Natural killer cell (primary cell): Measurements from ENCODE around the gene CA10. TPM values are rescaled to one million over a fixed set of nuclear protein-coding genes. Genes with fewer than 3 reads are reported as not detected.
A peak's percentile ranks its signal among the peaks of the same experiment; 100 is the strongest.

Experiments
- ATAC-seq, 3 donors: fragments of 150-1000 bp in 2 of 3; fragments of 200-7000 bp in 1 of 3; cut with Tn5 transposase; 1 replicate in 1 of 3; 2 replicates in 2 of 3; pipeline ENCODE4 v1.10.0; 2021; ENCODE audit warnings: mild to moderate bottlenecking in 2 of 3, moderate library complexity in 2 of 3
- DNase-seq, 2 donors: peaks; one replicate each; pipeline versions ENCODE4 v3.0.0 to v3.0.0-alpha.2; 2013 to 2021; ENCODE audit warnings: mixed read lengths in 1 of 2
- H3K27ac ChIP-seq: one replicate; pipeline ENCODE4 v1.5.1; 2013; ENCODE audit warnings: mild to moderate bottlenecking, low read length
- H3K27me3 ChIP-seq: one replicate; pipeline ENCODE4 v1.6.1; 2013; ENCODE audit warnings: low read length; ENCODE audit not compliant: control insufficient read depth, insufficient read depth
- H3K36me3 ChIP-seq: one replicate; pipeline ENCODE4 v1.6.1; 2013; ENCODE audit warnings: low read length; ENCODE audit not compliant: control insufficient read depth, insufficient read depth
- H3K4me1 ChIP-seq: one replicate; pipeline ENCODE4 v1.6.1; 2013; ENCODE audit warnings: low read length; ENCODE audit not compliant: control insufficient read depth, insufficient read depth
- H3K4me3 ChIP-seq: one replicate; pipeline ENCODE4 v1.5.1; 2013; ENCODE audit warnings: low read length
- H3K9me3 ChIP-seq: one replicate; pipeline ENCODE4 v1.6.1; 2013; ENCODE audit warnings: low read length; ENCODE audit not compliant: control insufficient read depth, insufficient read depth
- H3K27ac Mint-ChIP-seq, 2 donors: one replicate each; pipeline ENCODE4 v1.8.0; 2022; ENCODE audit warnings: mild to moderate bottlenecking in 2 of 2, mixed read lengths in 2 of 2, moderate library complexity in 1 of 2
- H3K27me3 Mint-ChIP-seq, 2 donors: one replicate each; pipeline ENCODE4 v1.8.0; 2022; ENCODE audit warnings: low read depth in 2 of 2, mixed read lengths in 2 of 2
- H3K36me3 Mint-ChIP-seq: one replicate; pipeline ENCODE4 v1.8.0; 2022; ENCODE audit warnings: mixed read lengths
- H3K4me1 Mint-ChIP-seq, 2 donors: one replicate each; pipeline ENCODE4 v1.8.0; 2022; ENCODE audit warnings: mixed read lengths in 2 of 2
- H3K4me3 Mint-ChIP-seq: one replicate; pipeline ENCODE4 v1.8.0; 2022; ENCODE audit warnings: mild to moderate bottlenecking, moderate library complexity, mixed read lengths
- H3K9me3 Mint-ChIP-seq, 2 donors: one replicate each; pipeline ENCODE4 v1.8.0; 2022; ENCODE audit warnings: mixed read lengths in 2 of 2
- WGBS: methylation state at CpG from one replicate; pipeline ENCODE4 v1.1.7; 2013; ENCODE audit warnings: missing lambda C conversion rate; ENCODE audit not compliant: insufficient coverage; 5-methylcytosine and 5-hydroxymethylcytosine counted together
- intact Hi-C: fragments of 100-400 bp; cut with micrococcal nuclease; formaldehyde crosslinking; loops from one replicate; pipeline ENCODE4 v1.14.2; 2022
- total RNA-seq, 4 donors: library from RNA; stranded (reverse); fragments of 120-200 nt in 1 of 4; gene quantifications; one replicate each; pipeline versions ENCODE4 v1.2.3 to v1.2.4, GENCODE V29; 2013 to 2022
- TF ChIP-seq, protein P1 (sequence below): fragments of 200-600 bp; IDR thresholded peaks from one replicate; pipeline ENCODE4 v1.8.0; 2022; ENCODE audit warnings: antibody characterized with exemption

Gene CA10
- total RNA-seq, 3 donors from 2014 or later (not counting 1 experiment from before 2014, with no cell fraction given): not detected

DNA sequence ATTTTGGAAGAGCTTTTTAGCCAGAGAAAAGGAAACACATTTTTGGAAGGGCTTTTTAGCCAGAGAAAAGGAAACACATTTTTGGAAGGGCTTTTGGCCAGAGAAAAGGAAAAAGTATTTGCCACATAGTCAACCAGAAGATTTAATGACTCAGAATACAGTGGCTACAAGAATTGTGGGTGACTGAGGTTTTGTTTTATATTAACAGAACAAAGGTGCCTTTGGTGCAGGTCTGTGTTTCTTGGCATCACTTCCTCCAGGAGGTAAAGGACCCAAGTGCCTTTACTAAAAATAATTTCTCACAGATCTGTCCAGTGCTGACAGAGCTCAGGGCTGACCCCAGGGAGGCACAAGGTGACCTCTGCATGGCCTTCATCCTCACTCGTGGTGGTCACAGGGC is 363.1 kb downstream of the CA10 start:
- TF ChIP-seq, protein P1, sequence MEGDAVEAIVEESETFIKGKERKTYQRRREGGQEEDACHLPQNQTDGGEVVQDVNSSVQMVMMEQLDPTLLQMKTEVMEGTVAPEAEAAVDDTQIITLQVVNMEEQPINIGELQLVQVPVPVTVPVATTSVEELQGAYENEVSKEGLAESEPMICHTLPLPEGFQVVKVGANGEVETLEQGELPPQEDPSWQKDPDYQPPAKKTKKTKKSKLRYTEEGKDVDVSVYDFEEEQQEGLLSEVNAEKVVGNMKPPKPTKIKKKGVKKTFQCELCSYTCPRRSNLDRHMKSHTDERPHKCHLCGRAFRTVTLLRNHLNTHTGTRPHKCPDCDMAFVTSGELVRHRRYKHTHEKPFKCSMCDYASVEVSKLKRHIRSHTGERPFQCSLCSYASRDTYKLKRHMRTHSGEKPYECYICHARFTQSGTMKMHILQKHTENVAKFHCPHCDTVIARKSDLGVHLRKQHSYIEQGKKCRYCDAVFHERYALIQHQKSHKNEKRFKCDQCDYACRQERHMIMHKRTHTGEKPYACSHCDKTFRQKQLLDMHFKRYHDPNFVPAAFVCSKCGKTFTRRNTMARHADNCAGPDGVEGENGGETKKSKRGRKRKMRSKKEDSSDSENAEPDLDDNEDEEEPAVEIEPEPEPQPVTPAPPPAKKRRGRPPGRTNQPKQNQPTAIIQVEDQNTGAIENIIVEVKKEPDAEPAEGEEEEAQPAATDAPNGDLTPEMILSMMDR: no peak
- H3K4me3 Mint-ChIP-seq: no peak overlapping the region
- peaks cover 7 to 8% of the 10 kb centered on the region in 2 donors for H3K27me3 Mint-ChIP-seq
- Histone ChIP-seq H3K36me3 (no peaks in the 10 kb centered on the region), H3K27ac (no peak overlapping the region), H3K9me3 (no peaks in the 10 kb centered on the region), H3K27me3 (no peaks in the 10 kb centered on the region), H3K4me3 (no peak overlapping the region), H3K4me1 (no peaks in the 10 kb centered on the region)
- no peak for DNase-seq
- H3K9me3 Mint-ChIP-seq: no peaks in the 10 kb centered on the region
- 50% methylated on average over 1 of the region's 1 CpG for WGBS
- ATAC-seq: no peak
- intact Hi-C loops: no loop called here
- H3K36me3 Mint-ChIP-seq: no peaks in the 10 kb centered on the region
- no peak overlapping the region for H3K27ac Mint-ChIP-seq
- no peaks in the 10 kb centered on the region for H3K4me1 Mint-ChIP-seq

DNA sequence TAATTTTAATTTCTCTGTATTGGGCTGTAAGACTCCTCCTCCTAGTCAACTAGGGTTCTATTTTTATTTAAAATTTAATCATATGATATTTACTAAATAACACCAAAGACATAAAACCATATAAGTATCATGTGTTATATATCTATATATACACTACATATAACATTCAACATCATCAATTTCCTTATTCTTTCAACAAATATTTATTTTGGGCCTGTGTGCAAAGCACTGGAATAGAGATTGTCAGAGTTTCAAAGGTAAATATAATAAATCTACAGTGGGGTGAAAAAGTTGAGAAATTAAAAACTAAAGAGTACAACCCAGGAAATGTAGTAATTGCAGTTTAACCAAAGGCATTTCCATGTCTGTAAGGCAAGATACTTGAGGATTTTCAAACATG is 364.0 kb downstream of the CA10 start:
- Histone ChIP-seq H3K27ac (no peak overlapping the region), H3K9me3 (no peaks in the 10 kb centered on the region), H3K4me1 (no peaks in the 10 kb centered on the region), H3K36me3 (no peaks in the 10 kb centered on the region), H3K4me3 (no peak overlapping the region), H3K27me3 (no peaks in the 10 kb centered on the region)
- DNase-seq: no peak
- no peaks in the 10 kb centered on the region for H3K4me1 Mint-ChIP-seq
- TF ChIP-seq, protein P1: no peak
- ATAC-seq: no peak
- peaks cover 7 to 10% of the 10 kb centered on the region in 2 donors for H3K27me3 Mint-ChIP-seq
- peaks cover 0 to 1% of the 10 kb centered on the region in 2 donors for H3K9me3 Mint-ChIP-seq
- H3K36me3 Mint-ChIP-seq: no peaks in the 10 kb centered on the region
- no peak overlapping the region for H3K27ac Mint-ChIP-seq
- no peak overlapping the region for H3K4me3 Mint-ChIP-seq
- intact Hi-C loops: no loop called here

DNA sequence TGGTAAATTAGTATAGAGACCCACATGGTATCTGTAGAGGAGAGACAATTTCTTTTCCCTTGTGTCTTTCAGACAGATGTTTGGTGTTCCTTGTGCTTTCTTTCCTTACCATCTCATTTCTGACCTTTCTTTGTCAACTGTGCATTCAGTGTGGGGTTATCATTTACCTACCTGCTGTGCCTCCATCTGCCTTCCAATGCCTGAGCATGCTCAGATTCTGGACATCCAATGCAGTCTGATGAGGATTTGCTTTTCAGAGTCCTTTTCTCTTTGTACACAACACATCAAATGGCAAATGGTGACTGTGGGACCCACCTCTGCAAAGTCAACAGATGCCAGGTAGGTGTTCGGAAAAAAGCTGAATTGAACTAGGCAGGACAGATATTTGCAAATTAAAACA is 364.8 kb downstream of the CA10 start:
- Histone ChIP-seq H3K36me3 (no peaks in the 10 kb centered on the region), H3K27ac (no peak overlapping the region), H3K27me3 (no peaks in the 10 kb centered on the region), H3K4me1 (no peaks in the 10 kb centered on the region), H3K4me3 (no peak overlapping the region), H3K9me3 (no peaks in the 10 kb centered on the region)
- TF ChIP-seq, protein P1: no peak
- H3K27ac Mint-ChIP-seq: no peak overlapping the region
- ATAC-seq: no peak
- H3K4me3 Mint-ChIP-seq: no peak overlapping the region
- no peak for DNase-seq
- peaks cover 0 to 2% of the 10 kb centered on the region in 2 donors for H3K9me3 Mint-ChIP-seq
- no peaks in the 10 kb centered on the region for H3K4me1 Mint-ChIP-seq
- intact Hi-C loops: no loop called here
- 91% methylated on average over 1 of the region's 1 CpG for WGBS
- peaks cover 7 to 11% of the 10 kb centered on the region in 2 donors for H3K27me3 Mint-ChIP-seq
- no peaks in the 10 kb centered on the region for H3K36me3 Mint-ChIP-seq

DNA sequence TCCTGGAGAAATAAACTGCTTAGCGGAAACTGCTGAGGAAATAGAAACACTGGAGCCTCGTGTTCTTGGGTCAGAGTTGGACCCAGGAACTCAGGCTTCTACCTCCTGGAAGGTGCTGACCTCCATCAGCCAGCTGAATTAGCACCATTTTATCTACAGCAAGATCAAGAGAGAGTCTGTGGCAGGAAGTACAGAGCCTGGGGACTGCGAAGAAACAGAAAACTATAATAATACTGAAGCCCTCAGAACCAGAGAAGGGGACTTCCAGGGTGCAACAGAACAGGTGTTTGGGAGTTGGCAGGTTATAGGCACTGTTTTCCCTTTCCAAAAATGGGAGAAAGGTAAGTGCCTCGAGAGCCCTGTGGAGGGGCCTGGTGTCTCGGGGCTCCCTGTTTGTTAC is 379.7 kb downstream of the CA10 start:
- peaks cover 0 to 4% of the 10 kb centered on the region in 2 donors for H3K4me1 Mint-ChIP-seq

More for the DNA sequence above, 379.7 kb downstream of the CA10 start:
- intact Hi-C loops: loop anchor here (10.0 kb wide), 1 partner anchor 56 kb away; no protein-coding TSS in a partner anchor
- DNase-seq (no peak), ATAC-seq (peak in 1 of 3 donors; percentile 14)
- Histone ChIP-seq H3K4me1 (no peaks in the 10 kb centered on the region), H3K4me3 (no peak overlapping the region), H3K27me3 (no peaks in the 10 kb centered on the region), H3K27ac (no peak overlapping the region), H3K36me3 (no peaks in the 10 kb centered on the region), H3K9me3 (no peaks in the 10 kb centered on the region)
- H3K4me3 Mint-ChIP-seq: no peak overlapping the region
- TF ChIP-seq, protein P1: no peak
- no peaks in the 10 kb centered on the region for H3K36me3 Mint-ChIP-seq
- WGBS: 71% methylated on average over 4 of the region's 5 CpGs
- peaks cover 10 to 13% of the 10 kb centered on the region in 2 donors for H3K27me3 Mint-ChIP-seq
- peaks cover 0 to 2% of the 10 kb centered on the region in 2 donors for H3K9me3 Mint-ChIP-seq
- H3K27ac Mint-ChIP-seq: no peak overlapping the region
